Sigmoid colon (tissue), 4 donors: ENCODE measurements around the gene DCAKD.

Source experiments
- EP300 ChIP-seq, 4 donors: sonication (generic); formaldehyde crosslinking; IDR thresholded peaks; one replicate each; pipeline ENCODE4 v1.6.1; 2017; ENCODE audit warnings: antibody characterized with exemption in 4 of 4
- POLR2A ChIP-seq, 2 donors: fragments of 450-650 bp; IDR thresholded peaks; one replicate each; pipeline ENCODE4 v1.6.1; 2016; ENCODE audit warnings: antibody characterized with exemption in 2 of 2, mild to moderate bottlenecking in 2 of 2, moderate library complexity in 2 of 2

GRCh38 chr17:45029096-45029495, 22.3 kb downstream of the DCAKD start:
- TF ChIP-seq POLR2A (IDR thresholded peaks at IDR 0.05) (no peak), EP300 (IDR thresholded peaks at IDR 0.05) (no peak)
